ENCODE results near the gene ADGRL3.
A peak's percentile ranks its signal among the peaks of the same experiment; 100 is the strongest.
"Not testable (repeated sequence)": the region's sequence is repeated elsewhere in the genome, so short reads cannot be mapped to it uniquely, and the experiment has no call there.

ADGRL3 gene

GRCh38 chr4:61493470-61493869, 293.3 kb downstream of the ADGRL3 start:
- no peak for DNase-seq (ENCODE audit: low read depth, low spot score)

DNA sequence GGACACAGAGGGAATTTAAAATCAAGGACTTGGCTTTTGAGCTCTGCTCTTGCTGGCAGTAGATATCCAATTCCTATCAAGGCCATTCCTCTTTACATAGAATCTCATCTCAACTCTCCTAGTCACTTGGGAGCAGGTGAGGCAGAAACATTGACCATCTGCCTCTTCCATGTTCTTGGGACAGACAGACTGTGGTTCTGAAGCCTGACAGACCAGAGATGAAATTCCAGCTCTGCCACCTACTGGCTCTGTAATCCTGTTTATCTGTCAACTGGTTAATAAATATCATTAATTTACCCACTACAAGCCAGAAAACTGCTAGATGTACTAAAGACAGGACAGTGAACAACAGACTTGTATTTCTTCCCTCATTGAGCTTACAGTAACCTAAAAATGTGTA, 300.8 kb downstream of the ADGRL3 start:
- no peak for DNase-seq (ENCODE audit: low read depth, low spot score)

DNA sequence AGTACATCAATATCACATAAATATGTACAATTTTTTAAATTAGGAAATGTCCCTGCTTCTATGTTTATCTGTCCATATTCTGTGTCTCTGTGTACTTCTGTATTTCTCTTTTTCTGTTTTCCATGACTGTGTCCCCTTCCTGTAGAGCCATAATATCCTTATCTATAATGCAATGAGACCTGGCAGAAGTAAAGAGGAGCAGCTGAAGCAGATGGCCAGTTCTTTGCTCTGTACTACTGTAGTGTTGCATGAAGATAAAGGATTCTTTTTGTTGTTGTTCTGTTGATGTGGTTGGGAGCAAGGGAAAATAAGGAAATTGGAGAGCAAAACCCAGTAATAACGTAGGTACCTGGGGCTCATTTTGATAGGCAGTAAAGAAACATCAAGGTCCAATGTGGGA, 301.7 kb downstream of the ADGRL3 start:
- no peak for DNase-seq (ENCODE audit: low read depth, low spot score)

GRCh38 chr4:61505773-61506685, 305.9 kb downstream of the ADGRL3 start:
- DNase-seq (ENCODE audit: low read depth, low spot score), result no peak

DNA sequence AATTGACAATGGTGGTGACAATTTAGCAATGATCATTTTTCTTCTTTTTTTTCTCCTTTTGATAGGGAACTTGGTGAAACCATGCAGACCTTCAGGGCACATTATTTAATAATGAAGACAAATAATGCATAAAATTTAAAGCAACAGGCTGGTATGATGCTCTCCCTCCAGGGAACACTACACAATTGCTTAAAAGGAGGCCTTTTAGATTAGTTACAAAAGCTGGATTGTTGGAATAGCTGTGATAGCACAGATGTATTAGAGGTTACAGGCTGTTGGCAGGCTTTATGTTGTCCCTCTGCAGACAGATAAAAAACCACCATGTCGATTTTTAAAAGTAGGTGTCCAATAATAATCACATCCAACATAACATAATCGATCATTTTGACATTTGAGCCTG, 307.0 kb downstream of the ADGRL3 start:
- DNase-seq (ENCODE audit: low read depth, low spot score), result no peak

DNA sequence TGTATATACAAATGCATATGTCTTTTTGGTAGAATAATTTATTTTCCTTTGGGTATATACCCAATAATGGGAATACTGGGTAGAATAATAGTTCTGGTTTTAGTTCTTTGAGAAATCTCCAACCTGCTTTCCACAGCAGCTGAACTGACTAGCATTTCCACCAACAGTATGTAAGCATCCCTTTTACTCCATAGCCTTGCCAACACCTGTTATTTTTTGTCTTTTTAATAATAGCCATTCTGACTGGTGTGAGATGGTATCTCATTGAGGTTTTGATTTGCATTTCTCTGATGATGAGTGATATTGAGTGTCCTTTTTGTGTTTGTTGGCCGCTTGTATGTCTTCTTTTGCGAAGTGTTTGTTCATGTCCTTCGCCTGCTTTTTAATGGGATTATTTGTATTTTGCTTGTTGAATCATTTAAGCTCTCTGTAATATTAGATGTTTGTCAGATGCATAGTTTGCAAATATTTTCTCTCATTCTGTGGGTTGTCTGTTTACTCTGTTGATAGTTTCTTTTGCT, 309.7 kb downstream of the ADGRL3 start:
- DNase-seq (ENCODE audit: low read depth, low spot score), result not testable (repeated sequence)

GRCh38 chr4:61511716-61512488, 311.8 kb downstream of the ADGRL3 start:
- DNase-seq (ENCODE audit: low read depth, low spot score), result no peak

- no peak for DNase-seq (ENCODE audit: low read depth, low spot score)
Observed at GRCh38 chr4:61514991-61515390, 314.9 kb downstream of the ADGRL3 start.

- DNase-seq (ENCODE audit: low read depth, low spot score), result peak; percentile 90
Observed at GRCh38 chr4:61517144-61517543, 317.0 kb downstream of the ADGRL3 start.

DNA sequence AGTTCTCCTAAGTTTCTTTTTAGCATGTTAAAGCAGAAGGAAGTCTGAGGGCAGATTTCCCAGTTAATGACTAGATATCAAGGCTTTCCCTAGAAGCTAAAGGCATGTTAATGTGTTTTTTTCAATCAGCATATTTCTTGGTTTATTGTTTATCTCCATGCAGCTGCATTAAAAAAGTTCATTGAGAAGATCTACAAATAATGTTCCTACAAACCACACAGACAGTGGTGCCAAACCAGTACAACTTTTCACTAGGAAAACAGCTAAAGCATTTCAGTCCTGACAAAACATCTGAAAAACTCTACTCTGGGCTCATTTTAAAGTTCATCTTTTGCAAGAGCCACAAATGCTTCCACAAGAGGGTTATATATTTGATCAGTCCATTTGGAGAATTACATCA, 320.0 kb downstream of the ADGRL3 start:
- DNase-seq (ENCODE audit: low read depth, low spot score), result no peak

GRCh38 chr4:61520681-61521160, 320.6 kb downstream of the ADGRL3 start:
- peak; percentile 36 for DNase-seq (ENCODE audit: low read depth, low spot score)

GRCh38 chr4:61521451-61521850, 321.3 kb downstream of the ADGRL3 start:
- DNase-seq (ENCODE audit: low read depth, low spot score), result no peak

DNA sequence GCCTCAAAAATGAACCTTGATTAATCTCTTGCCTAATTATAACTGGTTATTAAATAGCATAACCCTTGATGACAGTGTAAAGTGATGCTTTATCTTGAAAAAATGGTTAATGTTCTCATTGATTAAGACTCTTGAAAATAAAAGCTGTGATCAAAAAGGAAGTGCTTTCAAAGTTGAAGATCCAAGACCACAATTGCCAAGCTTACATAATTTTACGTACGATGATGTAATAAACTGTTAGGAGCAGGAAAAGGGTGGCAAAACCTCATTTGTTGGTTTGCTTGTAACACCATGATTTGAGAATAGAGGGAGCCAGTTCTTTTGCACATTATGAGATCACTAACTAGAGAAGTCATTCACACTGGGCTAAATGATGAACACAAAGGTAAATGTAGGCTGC, 322.2 kb downstream of the ADGRL3 start:
- DNase-seq (ENCODE audit: low read depth, low spot score), result no peak

GRCh38 chr4:61527888-61528287, 327.8 kb downstream of the ADGRL3 start:
- no peak for DNase-seq (ENCODE audit: low read depth, low spot score)

- no peak for DNase-seq (ENCODE audit: low read depth, low spot score)
Observed at GRCh38 chr4:61528595-61528994, 328.5 kb downstream of the ADGRL3 start.

DNA sequence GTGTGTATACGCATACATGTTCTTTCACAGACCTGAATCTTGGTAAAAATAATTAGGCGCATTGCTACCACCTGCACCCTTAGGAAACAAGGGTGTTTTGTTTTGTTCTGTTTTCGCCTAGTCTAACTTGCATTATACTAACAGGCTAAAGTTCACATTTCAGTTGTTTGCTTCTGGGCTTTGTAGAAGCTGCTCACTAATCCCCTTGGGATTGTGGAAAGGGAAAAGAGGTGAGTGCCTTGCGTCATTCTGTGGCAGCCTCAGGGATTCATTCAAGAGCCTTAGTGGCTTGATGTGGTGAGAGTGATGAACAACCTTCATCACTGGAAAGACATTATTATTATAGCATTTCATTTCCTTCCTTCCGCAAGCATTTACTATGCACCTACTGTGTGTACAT, 331.1 kb downstream of the ADGRL3 start:
- no peak for DNase-seq (ENCODE audit: low read depth, low spot score)

DNA sequence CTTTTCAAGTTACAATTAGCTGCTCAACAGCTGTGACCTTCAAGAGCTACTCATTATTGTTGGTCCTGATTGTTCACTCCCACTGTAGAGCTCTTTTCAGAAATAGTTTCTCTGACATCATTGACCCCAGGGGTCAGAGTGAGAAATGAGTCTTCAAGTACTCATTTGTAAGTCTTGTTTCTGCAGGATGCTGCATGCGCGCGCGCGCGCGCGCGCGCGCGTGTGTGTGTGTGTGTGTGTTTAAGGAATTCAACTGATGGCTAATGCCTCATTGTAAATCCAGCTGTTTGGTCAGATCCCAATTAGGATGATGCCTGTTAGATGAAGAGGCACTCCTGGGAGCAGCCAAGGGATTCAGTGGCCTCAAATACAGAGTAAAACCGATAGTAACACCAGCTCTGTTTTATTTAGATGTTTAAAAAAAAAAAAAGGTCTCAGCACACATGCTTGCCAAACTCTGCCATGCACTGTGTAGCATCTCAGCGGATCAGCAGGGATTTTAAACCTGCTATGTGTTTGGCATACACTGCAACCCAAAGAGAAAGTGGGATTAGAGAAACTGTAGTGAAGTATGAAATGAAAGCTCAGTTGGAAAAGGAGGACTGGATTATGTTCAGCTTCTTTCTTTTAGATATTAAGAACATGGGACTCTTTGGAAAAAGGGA, 332.3 kb downstream of the ADGRL3 start:
- DNase-seq (ENCODE audit: low read depth, low spot score), result no peak

- DNase-seq (ENCODE audit: low read depth, low spot score), result no peak
Observed at GRCh38 chr4:61533140-61533539, 333.0 kb downstream of the ADGRL3 start.

DNA sequence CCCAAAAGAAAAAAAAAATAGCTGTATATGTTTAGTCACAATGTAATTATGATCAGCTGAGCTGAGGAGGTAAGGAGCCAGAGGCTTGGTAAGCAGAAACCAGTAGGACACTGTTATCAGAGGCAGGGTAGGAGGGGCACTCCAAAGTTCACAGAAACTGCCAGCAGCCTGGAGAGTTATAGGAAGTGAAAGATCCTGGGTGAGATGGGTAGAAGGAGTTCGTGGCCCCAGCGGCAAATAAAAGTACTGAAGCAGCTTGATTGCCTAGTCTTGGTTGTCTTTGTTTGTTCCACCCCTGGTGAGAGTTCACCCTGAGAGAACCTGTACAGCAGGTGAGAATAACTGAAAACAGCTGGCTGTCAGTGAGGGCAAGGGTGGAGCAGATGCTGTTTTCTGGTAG, 340.8 kb downstream of the ADGRL3 start:
- DNase-seq (ENCODE audit: low read depth, low spot score), result peak; percentile 38

- no peak for DNase-seq (ENCODE audit: low read depth, low spot score)
Observed at GRCh38 chr4:61541459-61541858, 341.3 kb downstream of the ADGRL3 start.

DNA sequence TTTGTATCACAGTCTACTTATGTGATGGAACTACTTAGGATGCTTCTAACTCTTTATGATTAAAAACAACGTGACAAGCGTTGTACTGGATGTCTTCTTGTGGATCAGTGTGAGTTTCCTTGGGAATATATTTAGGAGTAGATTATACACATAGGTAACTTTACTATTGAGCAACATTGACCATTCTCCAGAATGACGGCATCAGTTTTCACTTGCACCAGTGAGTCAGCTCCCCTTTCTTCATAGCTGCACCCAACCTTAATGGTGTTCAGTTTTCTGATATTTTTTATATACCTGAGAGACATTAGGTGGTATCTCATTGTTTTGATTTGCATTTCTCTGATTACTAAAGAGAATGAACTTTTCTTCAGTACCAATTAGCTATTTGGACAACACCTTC, 343.9 kb downstream of the ADGRL3 start:
- no peak for DNase-seq (ENCODE audit: low read depth, low spot score)
